GM23338 (cell line): Measurements from ENCODE around the gene PI4K2A.

Experiments used
- CTCF ChIP-seq, 2 experiments: fragments of 200-600 bp in 1 of 2; sonication (generic) in 1 of 2; conservative IDR thresholded peaks; 2 replicates each; pipeline versions ENCODE4 v1.5.1 to v1.6.1; 2016 to 2017; ENCODE audit warnings: antibody characterized with exemption in 2 of 2, low read depth in 2 of 2, mild to moderate bottlenecking in 2 of 2, moderate library complexity in 1 of 2
- EZH2phosphoT487 ChIP-seq: fragments of 200-600 bp; sonication (generic); IDR thresholded peaks from one replicate; pipeline ENCODE4 v1.8.1; 2018; ENCODE audit warnings: antibody characterized with exemption; ENCODE audit not compliant: unreplicated experiment
- TF ChIP-seq, protein P1 (sequence below): IDR thresholded peaks from one replicate; pipeline ENCODE4 v1.6.1; 2018; ENCODE audit warnings: antibody characterized with exemption; ENCODE audit not compliant: unreplicated experiment

DNA sequence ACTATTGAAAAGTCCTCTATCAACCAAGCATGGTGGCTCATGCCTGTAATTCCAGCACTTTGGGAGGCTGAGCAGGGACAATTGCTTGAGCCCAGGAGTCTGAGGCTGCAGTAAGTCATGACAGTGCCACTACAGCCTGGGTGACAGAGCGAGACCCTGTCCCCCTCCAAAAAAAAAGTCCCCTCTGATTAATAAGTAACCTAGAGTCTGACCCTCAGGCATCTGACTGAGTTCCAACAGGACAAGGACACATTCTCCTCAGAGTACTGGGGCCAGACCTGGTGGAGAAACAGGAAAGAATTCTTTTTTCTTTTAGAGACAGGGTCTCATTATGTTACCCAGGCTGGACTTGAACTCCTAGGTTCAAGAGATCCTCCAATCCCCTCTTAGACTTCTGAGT, 17.2 kb upstream of the PI4K2A start:
- TF ChIP-seq, protein P1, sequence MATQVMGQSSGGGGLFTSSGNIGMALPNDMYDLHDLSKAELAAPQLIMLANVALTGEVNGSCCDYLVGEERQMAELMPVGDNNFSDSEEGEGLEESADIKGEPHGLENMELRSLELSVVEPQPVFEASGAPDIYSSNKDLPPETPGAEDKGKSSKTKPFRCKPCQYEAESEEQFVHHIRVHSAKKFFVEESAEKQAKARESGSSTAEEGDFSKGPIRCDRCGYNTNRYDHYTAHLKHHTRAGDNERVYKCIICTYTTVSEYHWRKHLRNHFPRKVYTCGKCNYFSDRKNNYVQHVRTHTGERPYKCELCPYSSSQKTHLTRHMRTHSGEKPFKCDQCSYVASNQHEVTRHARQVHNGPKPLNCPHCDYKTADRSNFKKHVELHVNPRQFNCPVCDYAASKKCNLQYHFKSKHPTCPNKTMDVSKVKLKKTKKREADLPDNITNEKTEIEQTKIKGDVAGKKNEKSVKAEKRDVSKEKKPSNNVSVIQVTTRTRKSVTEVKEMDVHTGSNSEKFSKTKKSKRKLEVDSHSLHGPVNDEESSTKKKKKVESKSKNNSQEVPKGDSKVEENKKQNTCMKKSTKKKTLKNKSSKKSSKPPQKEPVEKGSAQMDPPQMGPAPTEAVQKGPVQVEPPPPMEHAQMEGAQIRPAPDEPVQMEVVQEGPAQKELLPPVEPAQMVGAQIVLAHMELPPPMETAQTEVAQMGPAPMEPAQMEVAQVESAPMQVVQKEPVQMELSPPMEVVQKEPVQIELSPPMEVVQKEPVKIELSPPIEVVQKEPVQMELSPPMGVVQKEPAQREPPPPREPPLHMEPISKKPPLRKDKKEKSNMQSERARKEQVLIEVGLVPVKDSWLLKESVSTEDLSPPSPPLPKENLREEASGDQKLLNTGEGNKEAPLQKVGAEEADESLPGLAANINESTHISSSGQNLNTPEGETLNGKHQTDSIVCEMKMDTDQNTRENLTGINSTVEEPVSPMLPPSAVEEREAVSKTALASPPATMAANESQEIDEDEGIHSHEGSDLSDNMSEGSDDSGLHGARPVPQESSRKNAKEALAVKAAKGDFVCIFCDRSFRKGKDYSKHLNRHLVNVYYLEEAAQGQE: no peak
- no peak for TF ChIP-seq CTCF (conservative IDR thresholded peaks at IDR 0.05; ENCODE audit: low read depth in 2 of 2)
- TF ChIP-seq EZH2phosphoT487: no peak
